ENCODE data around the gene COMMD7.

COMMD7 gene

DNA sequence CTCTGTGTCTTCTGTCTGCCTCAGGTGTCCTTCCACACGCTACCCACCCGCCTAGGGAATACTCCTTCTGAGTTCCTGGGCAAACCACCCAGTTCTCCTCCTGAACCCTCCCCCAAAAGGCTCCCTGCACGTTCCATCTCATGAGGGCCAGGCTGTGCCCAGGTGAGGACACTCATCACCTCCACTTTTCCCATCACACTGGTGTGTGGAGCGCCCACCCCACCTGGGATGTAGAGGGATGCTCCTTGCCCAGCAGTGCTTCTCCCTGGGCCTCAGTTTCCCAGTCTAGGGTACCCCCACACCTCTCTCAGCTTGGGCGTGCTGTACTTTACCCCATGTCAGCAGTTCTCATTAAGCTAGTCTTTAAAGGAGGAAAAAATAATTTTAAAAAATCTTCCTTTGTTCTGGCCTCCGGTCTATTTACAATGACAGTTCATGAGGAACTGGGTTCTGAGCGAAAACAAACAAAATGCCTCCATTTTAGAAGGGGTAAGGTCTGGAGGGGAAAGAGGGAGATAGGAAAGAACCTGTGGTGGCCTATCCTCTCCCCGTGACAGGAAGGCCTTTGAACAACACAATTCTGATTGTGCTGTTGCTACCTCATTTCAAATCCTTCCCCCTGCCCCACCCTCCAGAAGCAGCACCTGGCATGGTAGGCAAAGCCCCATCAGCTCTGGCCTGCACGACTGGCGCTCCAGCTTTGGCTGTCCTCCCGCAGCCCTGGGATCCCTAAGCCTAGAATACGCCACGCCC, 67.9 kb downstream of the COMMD7 start:
- DNase-seq (ENCODE audit: low spot score) = no peak

- peak; percentile 76 for DNase-seq (ENCODE audit: low spot score)
These were observed 68.9 kb downstream of the COMMD7 start for GRCh38 chr20:32674362-32674789.

GRCh38 chr20:32672982-32673851, 70.0 kb downstream of the COMMD7 start:
- DNase-seq (ENCODE audit: low spot score) = no peak

- no peak for DNase-seq (ENCODE audit: low spot score)
These were observed 70.8 kb downstream of the COMMD7 start for GRCh38 chr20:32672394-32672981.

DNA sequence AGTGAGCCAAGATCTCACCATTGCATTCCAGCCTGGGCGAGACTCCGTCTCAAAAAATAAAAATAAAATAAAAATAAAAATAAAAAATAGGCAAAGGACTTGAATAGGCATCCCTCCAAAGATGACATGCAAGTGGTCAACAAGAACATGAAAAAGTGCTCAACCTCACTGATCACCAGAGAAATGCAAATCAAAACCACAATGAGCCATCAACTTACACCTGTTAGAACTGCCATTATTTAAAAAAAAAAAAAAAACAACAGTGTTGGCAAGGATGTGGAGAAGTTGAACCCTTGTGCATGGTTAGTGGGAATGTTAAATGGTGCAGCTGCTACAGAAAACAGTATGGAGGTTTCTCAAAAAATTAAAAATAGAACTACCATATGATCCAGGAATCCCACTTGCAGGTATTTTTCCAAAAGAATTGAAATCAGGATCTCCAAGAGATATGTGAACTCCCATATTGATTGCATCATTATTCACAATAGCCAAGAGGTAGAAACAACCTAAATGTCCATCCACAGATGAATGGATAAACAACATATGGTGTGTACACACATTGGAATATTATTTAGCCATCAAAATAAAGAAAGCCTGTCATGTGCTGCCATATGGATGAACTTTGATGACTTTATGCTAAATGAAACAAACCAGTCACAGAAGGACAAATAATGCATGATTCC, 72.4 kb downstream of the COMMD7 start:
- DNase-seq (ENCODE audit: low spot score) = no peak

- peak; percentile 15 for DNase-seq (ENCODE audit: low spot score)
These were observed 76.2 kb downstream of the COMMD7 start for GRCh38 chr20:32667027-32667426.

DNA sequence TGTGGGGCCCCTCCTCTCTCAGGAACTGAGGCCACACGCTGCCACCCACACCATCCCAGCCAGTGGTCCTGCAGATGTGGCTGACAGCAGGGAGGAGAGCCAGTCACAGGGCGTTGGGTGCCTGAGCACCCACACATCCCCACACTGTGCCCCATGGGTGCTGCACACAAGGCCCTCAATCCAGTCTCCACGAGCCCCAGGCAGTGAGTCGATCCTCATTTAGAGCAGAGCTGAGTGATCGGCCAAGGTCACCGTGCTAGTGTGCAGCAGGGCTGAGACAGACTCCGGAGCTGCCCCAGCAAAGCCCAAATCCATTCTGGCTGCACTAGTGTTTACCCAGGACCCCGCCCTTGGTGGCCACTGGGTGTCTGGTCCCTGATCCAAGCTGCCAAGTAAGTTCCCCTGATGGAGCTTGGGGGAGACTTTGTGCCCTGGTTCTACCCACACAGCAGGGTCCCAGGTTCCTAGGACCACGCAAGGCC, 78.5 kb downstream of the COMMD7 start:
- DNase-seq (ENCODE audit: low spot score) = peak; percentile 18

GRCh38 chr20:32664012-32664677, 79.1 kb downstream of the COMMD7 start:
- peak; percentile 18 for DNase-seq (ENCODE audit: low spot score)

- DNase-seq (ENCODE audit: low spot score) = peak; percentile 30
These were observed 79.8 kb downstream of the COMMD7 start for GRCh38 chr20:32663335-32664011.

DNA sequence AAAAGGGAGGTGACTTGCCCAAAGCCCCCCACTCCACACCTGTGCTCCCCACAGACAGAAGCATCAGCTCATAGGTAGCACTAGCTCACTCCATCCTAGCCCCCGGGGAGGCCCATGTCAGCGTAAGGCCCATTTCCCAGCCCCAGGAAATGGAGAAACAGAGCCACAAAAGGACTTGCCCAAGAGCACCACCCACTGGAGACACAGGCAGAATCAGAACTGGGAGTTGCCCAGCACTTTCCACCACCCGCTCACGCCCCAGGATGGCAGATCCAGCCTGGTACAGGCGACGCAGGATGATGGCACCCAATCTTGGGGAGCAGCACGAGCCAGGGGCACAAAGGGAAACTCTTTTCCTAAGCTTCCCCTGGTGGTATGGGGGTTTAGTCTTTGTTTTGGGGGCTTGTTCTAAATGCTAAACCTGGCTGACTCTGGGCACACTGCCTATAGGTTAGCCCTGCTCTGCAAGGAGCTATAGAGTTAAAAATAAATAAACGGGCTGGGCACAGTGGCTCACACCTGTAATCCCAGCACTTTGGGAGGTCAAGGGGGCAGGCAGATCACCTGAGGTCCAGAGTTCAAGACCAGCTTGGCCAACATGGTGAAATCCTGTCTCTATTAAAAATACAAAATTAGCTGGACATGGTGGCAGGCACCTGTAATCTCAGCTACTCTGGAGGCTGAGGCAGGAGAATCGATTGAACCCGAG, 81.3 kb downstream of the COMMD7 start:
- peak; percentile 42 for DNase-seq (ENCODE audit: low spot score)

GRCh38 chr20:32660661-32661060, 82.6 kb downstream of the COMMD7 start:
- DNase-seq (ENCODE audit: low spot score) = no peak

DNA sequence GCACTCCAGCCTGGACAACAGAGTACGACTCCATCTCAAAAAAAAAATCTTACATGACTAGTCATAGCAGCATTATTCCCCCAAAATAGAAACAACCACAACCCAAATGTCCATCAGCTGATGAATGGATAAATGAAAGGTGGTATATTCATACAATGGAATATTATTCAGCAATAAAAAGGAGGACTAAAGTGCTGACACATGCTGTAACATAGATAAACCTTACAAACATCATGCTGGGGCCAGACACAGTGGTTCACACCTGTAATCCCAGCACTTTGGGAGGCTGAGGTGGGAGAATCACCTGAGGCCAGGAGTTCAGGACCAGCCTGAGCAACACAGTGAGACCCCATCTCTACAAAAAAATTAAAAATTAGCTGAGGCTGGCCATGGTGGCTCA, 86.4 kb downstream of the COMMD7 start:
- no peak for DNase-seq (ENCODE audit: low spot score)

DNA sequence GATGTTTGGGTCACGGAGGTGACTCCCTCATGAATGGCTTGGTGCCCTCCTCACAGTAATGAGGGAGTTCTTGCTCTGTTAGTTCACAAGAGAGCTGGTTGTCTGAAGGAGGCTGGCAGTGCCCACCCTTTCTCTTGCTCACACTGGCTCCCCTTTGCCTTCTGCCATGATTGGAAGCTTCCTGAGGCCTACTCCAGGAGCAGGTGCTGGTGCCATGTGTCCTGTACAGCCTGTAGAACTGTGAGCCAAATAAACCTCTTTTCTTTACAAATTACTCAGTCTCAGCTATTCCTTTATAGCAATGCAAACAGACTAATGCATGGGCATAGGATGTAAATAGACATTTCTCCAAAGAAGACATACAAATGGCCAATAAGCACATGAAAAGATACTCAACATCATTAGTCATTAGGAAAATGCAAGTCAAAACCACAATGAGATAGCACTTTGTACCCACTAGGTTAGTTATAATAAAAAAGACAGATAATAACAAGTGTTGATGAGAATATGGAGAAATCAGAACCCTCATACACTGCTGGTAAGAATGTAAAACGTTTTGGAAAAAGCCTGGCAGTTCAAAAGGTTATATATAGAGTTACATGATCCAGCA, 87.3 kb downstream of the COMMD7 start:
- DNase-seq (ENCODE audit: low spot score) = no peak

DNA sequence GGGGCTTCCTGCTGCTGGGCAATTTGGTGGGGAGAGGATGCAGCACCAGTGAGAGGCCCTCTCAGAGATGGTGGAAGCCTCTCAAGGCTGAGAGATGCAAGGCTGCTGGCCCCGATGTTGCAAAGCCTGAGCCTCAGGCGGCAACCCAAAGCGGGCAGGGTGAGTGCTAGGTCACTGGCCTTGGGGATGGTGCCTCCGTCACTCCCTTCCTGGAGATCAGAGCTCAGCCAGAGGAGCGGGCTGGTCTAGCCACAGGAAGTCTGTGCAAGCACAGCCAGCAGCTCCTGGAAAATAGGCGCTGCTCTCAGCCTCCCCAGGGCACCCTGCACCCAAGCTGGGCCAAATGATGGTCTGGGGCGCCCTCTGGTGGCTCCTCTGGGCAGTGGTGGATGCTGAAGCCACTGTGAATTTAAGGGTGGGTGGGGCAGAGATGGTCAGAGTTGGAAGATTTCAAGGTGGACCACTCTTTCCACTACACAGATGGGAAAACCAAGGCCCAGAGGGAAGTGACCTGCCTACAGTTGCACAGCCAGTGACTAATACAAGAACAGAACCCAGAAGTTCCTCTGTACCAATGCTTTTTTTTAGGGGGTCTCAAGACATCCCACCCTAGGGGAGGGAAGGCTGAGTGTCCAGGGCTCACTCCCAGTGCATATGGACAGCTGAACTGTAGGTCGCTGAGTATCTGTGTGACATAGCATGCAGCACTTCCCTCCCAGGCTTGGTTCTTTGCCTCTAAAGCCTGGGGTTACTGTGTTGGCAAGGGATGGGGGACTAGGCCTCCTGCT, 90.3 kb downstream of the COMMD7 start:
- peak; percentile 93 for DNase-seq (ENCODE audit: low spot score)

Measured in D341Med (cell line).